Astrocyte (in vitro differentiated cells and primary cell): ENCODE results near the gene TMCC1. TPM values are rescaled to one million over a fixed set of nuclear protein-coding genes. Genes with fewer than 3 reads are reported as not detected.
A peak's percentile ranks its signal among the peaks of the same experiment; 100 is the strongest.

ENCODE experiments used
- DNase-seq: peaks from one replicate; pipeline ENCODE4 v3.0.0-alpha.2; 2010; ENCODE audit warnings: low read depth
- FAIRE-seq: peaks from 2 replicates; lab custom pipeline; 2011; peaks lifted over from hg19 to GRCh38; lab: Jason Lieb, UNC
- H2AFZ ChIP-seq: 2 replicates; pipeline ENCODE4 v1.6.0; 2012; ENCODE audit warnings: low read depth, low read length, inconsistent platforms
- H3K27ac ChIP-seq: 2 replicates; pipeline ENCODE4 v1.5.1; 2011; ENCODE audit warnings: low read depth, low read length, inconsistent platforms
- H3K27me3 ChIP-seq: 2 replicates; pipeline ENCODE4 v1.6.0; 2011; ENCODE audit warnings: low read length, inconsistent platforms; ENCODE audit not compliant: insufficient read depth
- H3K36me3 ChIP-seq: 2 replicates; pipeline ENCODE4 v1.5.1; 2011; ENCODE audit warnings: low read length, inconsistent platforms; ENCODE audit not compliant: insufficient read depth
- H3K4me1 ChIP-seq: 2 replicates; pipeline ENCODE4 v1.5.1; 2011; ENCODE audit warnings: low read length, inconsistent platforms; ENCODE audit not compliant: insufficient read depth
- H3K4me2 ChIP-seq: 2 replicates; pipeline ENCODE4 v1.6.0; 2012; ENCODE audit warnings: low read length, inconsistent platforms
- H3K4me3 ChIP-seq: 2 replicates; pipeline ENCODE4 v1.5.1; 2011; ENCODE audit warnings: low read depth, mild to moderate bottlenecking, low read length, inconsistent platforms; ENCODE audit not compliant: insufficient read depth
- H3K79me2 ChIP-seq: 2 replicates; pipeline ENCODE4 v1.6.0; 2012; ENCODE audit warnings: mild to moderate bottlenecking, low read length, inconsistent platforms; ENCODE audit not compliant: insufficient read depth
- H3K9ac ChIP-seq: 2 replicates; pipeline ENCODE4 v1.6.0; 2012; ENCODE audit warnings: mild to moderate bottlenecking, low read length, inconsistent platforms
- H3K9me3 ChIP-seq: 2 replicates; pipeline ENCODE4 v1.5.1; 2012; ENCODE audit warnings: low read depth, mild to moderate bottlenecking, low read length, inconsistent platforms; ENCODE audit not compliant: insufficient read depth
- H4K20me1 ChIP-seq: 2 replicates; pipeline ENCODE4 v1.6.0; 2012; ENCODE audit warnings: low read length, inconsistent platforms; ENCODE audit not compliant: insufficient read depth
- H3K27ac Mint-ChIP-seq: one replicate; pipeline ENCODE4 v1.8.0; 2021; ENCODE audit warnings: mild to moderate bottlenecking, mixed read lengths; ENCODE audit not compliant: unreplicated experiment
- H3K27me3 Mint-ChIP-seq: one replicate; pipeline ENCODE4 v1.8.0; 2021; ENCODE audit warnings: low read depth, mixed read lengths; ENCODE audit not compliant: unreplicated experiment
- H3K36me3 Mint-ChIP-seq: one replicate; pipeline ENCODE4 v1.8.0; 2021; ENCODE audit warnings: low read depth, mixed read lengths; ENCODE audit not compliant: unreplicated experiment
- H3K4me1 Mint-ChIP-seq: one replicate; pipeline ENCODE4 v1.8.0; 2021; ENCODE audit warnings: low read depth, mixed read lengths; ENCODE audit not compliant: unreplicated experiment
- H3K4me3 Mint-ChIP-seq: one replicate; pipeline ENCODE4 v1.8.0; 2021; ENCODE audit warnings: mild to moderate bottlenecking, moderate library complexity, mixed read lengths; ENCODE audit not compliant: unreplicated experiment
- H3K9me3 Mint-ChIP-seq: one replicate; pipeline ENCODE4 v1.8.0; 2021; ENCODE audit warnings: mild to moderate bottlenecking, mixed read lengths; ENCODE audit not compliant: unreplicated experiment
- EZH2 ChIP-seq: IDR thresholded peaks from 2 replicates; pipeline ENCODE4 v1.6.1; 2012; ENCODE audit warnings: mild to moderate bottlenecking, low read length, inconsistent platforms; ENCODE audit not compliant: insufficient read depth
- total RNA-seq: library from RNA; stranded (reverse); gene quantifications from 2 replicates; pipeline ENCODE4 v1.2.1, GENCODE V29; 2021
- TF ChIP-seq, protein P1 (sequence below): IDR thresholded peaks from 2 replicates; pipeline ENCODE4 v1.5.1; 2011; ENCODE audit warnings: low read depth, mild to moderate bottlenecking, inconsistent platforms, low read length, moderate library complexity; ENCODE audit not compliant: insufficient read depth

TMCC1 gene
- total RNA-seq, 1 donor from 2014 or later: 37.9 TPM

DNA sequence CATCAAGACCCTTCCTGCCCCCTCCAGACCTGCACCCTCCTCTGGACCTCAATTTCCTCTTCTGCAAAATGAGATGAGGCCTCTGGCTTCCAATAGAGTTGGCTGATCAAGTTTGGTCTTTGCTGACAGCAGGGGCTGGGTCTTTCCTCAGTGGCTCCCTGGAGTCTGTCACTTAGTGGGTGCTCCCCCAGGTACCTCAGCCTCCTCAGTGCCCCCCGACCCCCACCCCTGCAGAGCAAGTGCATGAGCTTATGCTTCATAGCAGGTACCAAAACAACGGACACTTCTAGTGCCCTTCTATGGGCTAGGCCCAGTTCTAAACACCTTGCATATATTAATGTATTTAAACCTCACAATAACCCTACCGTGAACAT lies 280.2 kb downstream of the TMCC1 start:
- Mint-ChIP-seq H3K4me1 (peaks cover 37% of the 10 kb centered on the region), H3K27ac (no peak overlapping the region), H3K27me3 (no peaks in the 10 kb centered on the region), H3K36me3 (no peaks in the 10 kb centered on the region), H3K9me3 (no peaks in the 10 kb centered on the region), H3K4me3 (no peak overlapping the region)
- Histone ChIP-seq H3K36me3 (no peaks in the 10 kb centered on the region), H4K20me1 (no peaks in the 10 kb centered on the region), H3K27me3 (no peaks in the 10 kb centered on the region), H3K9me3 (no peaks in the 10 kb centered on the region), H3K4me1 (peaks cover 45% of the 10 kb centered on the region), H3K79me2 (no peaks in the 10 kb centered on the region), H3K4me3 (no peak overlapping the region), H3K9ac (no peak overlapping the region), H3K27ac (no peak overlapping the region), H2AFZ (no peak overlapping the region), H3K4me2 (no peak overlapping the region)
- no peak for DNase-seq
- no peak for FAIRE-seq
- no peak for TF ChIP-seq EZH2
- TF ChIP-seq, protein P1, sequence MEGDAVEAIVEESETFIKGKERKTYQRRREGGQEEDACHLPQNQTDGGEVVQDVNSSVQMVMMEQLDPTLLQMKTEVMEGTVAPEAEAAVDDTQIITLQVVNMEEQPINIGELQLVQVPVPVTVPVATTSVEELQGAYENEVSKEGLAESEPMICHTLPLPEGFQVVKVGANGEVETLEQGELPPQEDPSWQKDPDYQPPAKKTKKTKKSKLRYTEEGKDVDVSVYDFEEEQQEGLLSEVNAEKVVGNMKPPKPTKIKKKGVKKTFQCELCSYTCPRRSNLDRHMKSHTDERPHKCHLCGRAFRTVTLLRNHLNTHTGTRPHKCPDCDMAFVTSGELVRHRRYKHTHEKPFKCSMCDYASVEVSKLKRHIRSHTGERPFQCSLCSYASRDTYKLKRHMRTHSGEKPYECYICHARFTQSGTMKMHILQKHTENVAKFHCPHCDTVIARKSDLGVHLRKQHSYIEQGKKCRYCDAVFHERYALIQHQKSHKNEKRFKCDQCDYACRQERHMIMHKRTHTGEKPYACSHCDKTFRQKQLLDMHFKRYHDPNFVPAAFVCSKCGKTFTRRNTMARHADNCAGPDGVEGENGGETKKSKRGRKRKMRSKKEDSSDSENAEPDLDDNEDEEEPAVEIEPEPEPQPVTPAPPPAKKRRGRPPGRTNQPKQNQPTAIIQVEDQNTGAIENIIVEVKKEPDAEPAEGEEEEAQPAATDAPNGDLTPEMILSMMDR: no peak

GRCh38 chr3:129612534-129613366 lies 280.8 kb downstream of the TMCC1 start:
- H3K9me3 Mint-ChIP-seq: no peaks in the 10 kb centered on the region
- TF ChIP-seq EZH2: no peak
- TF ChIP-seq, protein P1: no peak
- H4K20me1 ChIP-seq: no peaks in the 10 kb centered on the region
- no peaks in the 10 kb centered on the region for H3K27me3 Mint-ChIP-seq
- peak overlapping the region; percentile 76 for H3K27ac ChIP-seq
- H3K27me3 ChIP-seq: no peaks in the 10 kb centered on the region
- no peaks in the 10 kb centered on the region for H3K9me3 ChIP-seq
- peak overlapping the region; percentile 44 for H3K27ac Mint-ChIP-seq
- no peak overlapping the region for H2AFZ ChIP-seq
- no peak for FAIRE-seq
- peaks cover 50% of the 10 kb centered on the region for H3K4me1 ChIP-seq
- H3K36me3 ChIP-seq: no peaks in the 10 kb centered on the region
- no peak overlapping the region for H3K4me3 ChIP-seq
- H3K79me2 ChIP-seq: no peaks in the 10 kb centered on the region
- no peak for DNase-seq
- H3K9ac ChIP-seq: peak overlapping the region; percentile 79
- no peak overlapping the region for H3K4me3 Mint-ChIP-seq
- peak overlapping the region; percentile 66 for H3K4me2 ChIP-seq
- H3K36me3 Mint-ChIP-seq: no peaks in the 10 kb centered on the region
- peaks cover 38% of the 10 kb centered on the region for H3K4me1 Mint-ChIP-seq
